ENCODE results near the gene DSTN.
A peak's percentile ranks its signal among the peaks of the same experiment; 100 is the strongest.

The DSTN gene

GRCh38 chr20:17584689-17585088, 14.8 kb downstream of the DSTN start:
- DNase-seq = no peak

- DNase-seq = no peak
Observed at GRCh38 chr20:17586250-17586649, 16.4 kb downstream of the DSTN start.

- no peak for DNase-seq
Observed at GRCh38 chr20:17587148-17587547, 17.3 kb downstream of the DSTN start.

- no peak for DNase-seq
Observed at GRCh38 chr20:17587824-17588223, 17.9 kb downstream of the DSTN start.

GRCh38 chr20:17589161-17589834, 19.4 kb downstream of the DSTN start:
- DNase-seq = no peak

- no peak for DNase-seq
Observed at GRCh38 chr20:17590245-17590644, 20.4 kb downstream of the DSTN start.

- no peak for DNase-seq
Observed at GRCh38 chr20:17593902-17594301, 24.0 kb downstream of the DSTN start.

- DNase-seq = no peak
Observed at GRCh38 chr20:17594443-17594842, 24.6 kb downstream of the DSTN start.

- DNase-seq = no peak
Observed at GRCh38 chr20:17595856-17596255, 26.0 kb downstream of the DSTN start.

GRCh38 chr20:17598013-17598550, 28.2 kb downstream of the DSTN start:
- no peak for DNase-seq

- no peak for DNase-seq
Observed at GRCh38 chr20:17601957-17602356, 32.1 kb downstream of the DSTN start.

- no peak for DNase-seq
Observed at GRCh38 chr20:17602493-17602892, 32.6 kb downstream of the DSTN start.

- no peak for DNase-seq
Observed at GRCh38 chr20:17605131-17605660, 35.3 kb downstream of the DSTN start.

- DNase-seq = no peak
Observed at GRCh38 chr20:17606001-17606400, 36.1 kb downstream of the DSTN start.

GRCh38 chr20:17608701-17609497, 39.0 kb downstream of the DSTN start:
- no peak for DNase-seq

- DNase-seq = no peak
Observed at GRCh38 chr20:17609811-17610377, 40.0 kb downstream of the DSTN start.

GRCh38 chr20:17610566-17611289, 40.9 kb downstream of the DSTN start:
- DNase-seq = peak; percentile 40

- no peak for DNase-seq
Observed at GRCh38 chr20:17611290-17611539, 41.3 kb downstream of the DSTN start.

- DNase-seq = no peak
Observed at GRCh38 chr20:17611540-17612286, 41.8 kb downstream of the DSTN start.

GRCh38 chr20:17612287-17612991, 42.6 kb downstream of the DSTN start:
- DNase-seq = peak; percentile 24

GRCh38 chr20:17612992-17613327, 43.1 kb downstream of the DSTN start:
- no peak for DNase-seq
